ENCODE results near the gene NME7. TPM values are rescaled to one million over a fixed set of nuclear protein-coding genes. Genes with fewer than 3 reads are reported as not detected.
"Not testable (repeated sequence)": the region's sequence is repeated elsewhere in the genome, so short reads cannot be mapped to it uniquely, and the experiment has no call there.

Gene NME7
- total RNA-seq, 2 donors from 2014 or later: 4.1 to 4.8 TPM

DNA sequence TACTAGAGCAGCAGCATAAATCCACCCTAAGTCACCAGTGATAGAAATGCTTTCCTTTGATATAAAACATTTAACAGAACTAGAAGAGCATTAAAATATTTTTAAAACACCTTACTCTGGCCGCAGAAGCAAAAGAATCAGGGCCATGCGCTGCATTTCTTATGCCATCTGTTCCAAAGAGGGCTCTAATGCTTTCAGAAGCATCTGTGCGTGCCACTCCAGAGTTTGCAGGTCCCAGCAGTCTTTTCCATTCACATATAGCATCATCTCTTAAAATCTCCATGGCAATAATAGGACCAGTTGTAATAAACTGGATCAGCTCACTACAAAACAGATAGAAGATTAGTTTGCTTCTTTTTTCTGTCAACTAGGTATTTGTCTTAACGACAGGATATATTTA, 69.2 kb downstream of the NME7 start:
- intact Hi-C loops (cut with DNase I): no loop called here
- no peak for DNase-seq
- H3K4me3 ChIP-seq: no peak overlapping the region
- H3K36me3 ChIP-seq: no peaks in the 10 kb centered on the region
- H3K9me3 ChIP-seq: no peaks in the 10 kb centered on the region
- no peak overlapping the region for H3K27ac ChIP-seq
- no peaks in the 10 kb centered on the region for H3K27me3 ChIP-seq
- no peaks in the 10 kb centered on the region for H3K4me1 ChIP-seq
- TF ChIP-seq, protein P1, sequence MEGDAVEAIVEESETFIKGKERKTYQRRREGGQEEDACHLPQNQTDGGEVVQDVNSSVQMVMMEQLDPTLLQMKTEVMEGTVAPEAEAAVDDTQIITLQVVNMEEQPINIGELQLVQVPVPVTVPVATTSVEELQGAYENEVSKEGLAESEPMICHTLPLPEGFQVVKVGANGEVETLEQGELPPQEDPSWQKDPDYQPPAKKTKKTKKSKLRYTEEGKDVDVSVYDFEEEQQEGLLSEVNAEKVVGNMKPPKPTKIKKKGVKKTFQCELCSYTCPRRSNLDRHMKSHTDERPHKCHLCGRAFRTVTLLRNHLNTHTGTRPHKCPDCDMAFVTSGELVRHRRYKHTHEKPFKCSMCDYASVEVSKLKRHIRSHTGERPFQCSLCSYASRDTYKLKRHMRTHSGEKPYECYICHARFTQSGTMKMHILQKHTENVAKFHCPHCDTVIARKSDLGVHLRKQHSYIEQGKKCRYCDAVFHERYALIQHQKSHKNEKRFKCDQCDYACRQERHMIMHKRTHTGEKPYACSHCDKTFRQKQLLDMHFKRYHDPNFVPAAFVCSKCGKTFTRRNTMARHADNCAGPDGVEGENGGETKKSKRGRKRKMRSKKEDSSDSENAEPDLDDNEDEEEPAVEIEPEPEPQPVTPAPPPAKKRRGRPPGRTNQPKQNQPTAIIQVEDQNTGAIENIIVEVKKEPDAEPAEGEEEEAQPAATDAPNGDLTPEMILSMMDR (IDR thresholded peaks at IDR 0.05): no peak
- no peak overlapping the region for H3K9ac ChIP-seq (ENCODE audit: low read depth in 2 of 2, low read length in 2 of 2)

DNA sequence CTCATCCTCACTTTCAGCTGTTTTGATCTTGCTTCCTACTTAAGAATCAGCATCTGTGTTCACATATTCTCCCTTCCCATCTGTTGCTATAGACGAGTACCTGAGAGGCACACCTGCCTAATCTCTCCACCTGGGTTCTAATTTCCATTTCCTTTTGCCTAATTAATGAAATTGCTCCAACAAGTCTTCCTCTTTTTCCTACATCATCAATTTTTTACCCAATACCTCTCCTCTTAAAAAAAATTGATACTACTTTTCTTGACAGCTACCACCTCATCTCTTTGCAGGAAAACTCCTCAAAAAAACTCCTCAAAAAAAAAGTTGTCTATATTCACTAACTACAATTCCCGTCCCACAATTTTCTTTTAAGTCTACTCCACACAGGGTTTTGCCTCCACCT, 71.8 kb downstream of the NME7 start:
- no peak overlapping the region for H3K9ac ChIP-seq (ENCODE audit: low read depth in 2 of 2, low read length in 2 of 2)
- no peaks in the 10 kb centered on the region for H3K9me3 ChIP-seq
- no peaks in the 10 kb centered on the region for H3K27me3 ChIP-seq
- intact Hi-C loops (cut with DNase I): no loop called here
- no peak overlapping the region for H3K27ac ChIP-seq
- DNase-seq: no peak
- H3K4me3 ChIP-seq: no peak overlapping the region
- H3K36me3 ChIP-seq: no peaks in the 10 kb centered on the region
- no peaks in the 10 kb centered on the region for H3K4me1 ChIP-seq
- TF ChIP-seq, protein P1 (IDR thresholded peaks at IDR 0.05): no peak

DNA sequence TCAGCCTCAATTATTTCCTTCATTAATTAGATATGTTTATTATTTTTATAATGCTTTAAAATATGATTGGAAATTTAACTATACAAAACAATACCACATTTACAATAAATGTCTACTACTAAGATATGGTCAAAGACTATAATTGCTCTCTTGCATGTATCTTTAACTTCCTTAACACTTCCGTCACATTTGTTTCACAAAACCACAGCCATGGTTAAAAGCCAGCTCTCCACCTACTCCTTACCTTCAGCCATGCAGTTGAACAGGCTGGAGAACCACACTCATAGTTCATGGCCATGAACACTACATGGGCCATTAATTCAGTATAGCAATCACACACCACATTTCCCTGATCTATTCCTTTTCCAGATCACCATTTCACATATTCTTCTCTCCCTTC, 72.2 kb downstream of the NME7 start:
- intact Hi-C loops (cut with DNase I): no loop called here
- DNase-seq: no peak
- TF ChIP-seq, protein P1 (IDR thresholded peaks at IDR 0.05): no peak

DNA sequence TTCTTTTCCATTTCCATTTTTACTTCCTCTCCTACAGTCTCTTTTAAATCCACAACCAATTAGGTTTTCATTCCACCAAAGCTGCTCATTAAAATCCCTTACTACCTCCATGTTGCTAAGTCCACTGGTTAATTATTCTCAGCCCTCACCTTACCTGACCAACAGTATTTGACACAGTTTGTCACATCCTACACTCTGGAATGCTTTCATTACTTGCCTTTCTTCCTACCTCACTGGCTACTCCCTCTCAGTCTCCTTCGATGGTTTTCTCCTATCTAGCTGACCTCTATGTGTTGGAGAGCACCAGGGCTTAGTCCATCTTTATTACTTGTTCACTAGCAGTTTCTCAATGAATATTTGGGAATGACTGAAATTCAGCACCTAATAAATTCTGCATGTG, 78.6 kb downstream of the NME7 start:
- intact Hi-C loops (cut with DNase I): no loop called here
- H3K36me3 ChIP-seq: no peaks in the 10 kb centered on the region
- TF ChIP-seq, protein P1 (IDR thresholded peaks at IDR 0.05): no peak
- H3K4me3 ChIP-seq: no peak overlapping the region
- no peak overlapping the region for H3K9ac ChIP-seq (ENCODE audit: low read depth in 2 of 2, low read length in 2 of 2)
- H3K27me3 ChIP-seq: no peaks in the 10 kb centered on the region
- no peaks in the 10 kb centered on the region for H3K9me3 ChIP-seq
- no peak overlapping the region for H3K27ac ChIP-seq
- no peak for DNase-seq
- H3K4me1 ChIP-seq: no peaks in the 10 kb centered on the region

More for the DNA sequence above, 72.2 kb downstream of the NME7 start:
- Histone ChIP-seq H3K4me3 (no peak overlapping the region), H3K4me1 (no peaks in the 10 kb centered on the region), H3K36me3 (no peaks in the 10 kb centered on the region), H3K27me3 (no peaks in the 10 kb centered on the region), H3K9me3 (no peaks in the 10 kb centered on the region), H3K9ac (ENCODE audit: low read depth in 2 of 2, low read length in 2 of 2) (no peak overlapping the region), H3K27ac (no peak overlapping the region)

DNA sequence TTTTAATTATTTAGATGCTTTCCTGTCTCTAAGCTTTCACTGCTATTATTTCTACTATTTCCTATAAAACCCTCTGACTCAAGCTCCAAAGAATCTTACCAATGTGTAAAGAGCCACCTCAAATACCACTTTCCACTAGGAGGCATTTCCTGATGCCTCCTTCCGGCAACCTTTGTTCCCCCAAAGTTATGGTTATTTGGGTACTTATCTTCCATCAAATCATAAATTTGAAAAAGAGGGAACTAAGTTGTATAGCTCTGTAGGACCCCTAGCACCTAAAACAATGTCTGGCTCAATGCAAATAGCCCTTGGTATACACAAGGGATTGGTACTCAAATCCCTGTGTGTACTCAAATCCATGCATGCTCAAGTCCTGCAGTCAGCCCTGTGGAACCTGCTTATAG, 79.6 kb downstream of the NME7 start:
- Histone ChIP-seq H3K27ac (no peak overlapping the region), H3K9me3 (no peaks in the 10 kb centered on the region), H3K4me3 (no peak overlapping the region), H3K27me3 (no peaks in the 10 kb centered on the region), H3K4me1 (no peaks in the 10 kb centered on the region), H3K36me3 (no peaks in the 10 kb centered on the region), H3K9ac (ENCODE audit: low read depth in 2 of 2, low read length in 2 of 2) (no peak overlapping the region)
- no peak for DNase-seq
- intact Hi-C loops (cut with DNase I): no loop called here
- TF ChIP-seq, protein P1 (IDR thresholded peaks at IDR 0.05): no peak

DNA sequence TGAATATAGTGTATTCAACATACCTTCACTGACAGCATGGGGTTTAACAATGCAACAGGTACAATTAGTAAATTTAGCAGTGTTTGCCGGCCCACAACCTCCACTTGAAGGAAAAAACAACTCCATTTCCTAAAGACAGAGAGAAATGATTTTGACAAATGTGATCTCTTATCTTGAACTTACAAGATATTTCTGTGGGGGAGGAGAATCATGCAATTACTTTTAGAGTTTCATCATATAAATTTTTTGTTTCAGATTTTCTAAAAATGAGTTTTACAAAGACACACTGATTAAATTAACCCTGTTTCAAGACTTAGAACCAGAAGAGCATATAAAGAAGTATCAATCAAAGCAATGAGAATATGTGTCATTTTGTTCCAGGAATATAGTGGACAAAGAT, 80.3 kb downstream of the NME7 start:
- H3K36me3 ChIP-seq: no peaks in the 10 kb centered on the region
- H3K4me3 ChIP-seq: no peak overlapping the region
- no peaks in the 10 kb centered on the region for H3K9me3 ChIP-seq
- H3K27me3 ChIP-seq: no peaks in the 10 kb centered on the region
- H3K4me1 ChIP-seq: no peaks in the 10 kb centered on the region
- no peak for DNase-seq
- H3K27ac ChIP-seq: no peak overlapping the region
- TF ChIP-seq, protein P1 (IDR thresholded peaks at IDR 0.05): no peak
- H3K9ac ChIP-seq (ENCODE audit: low read depth in 2 of 2, low read length in 2 of 2): no peak overlapping the region
- intact Hi-C loops (cut with DNase I): no loop called here

DNA sequence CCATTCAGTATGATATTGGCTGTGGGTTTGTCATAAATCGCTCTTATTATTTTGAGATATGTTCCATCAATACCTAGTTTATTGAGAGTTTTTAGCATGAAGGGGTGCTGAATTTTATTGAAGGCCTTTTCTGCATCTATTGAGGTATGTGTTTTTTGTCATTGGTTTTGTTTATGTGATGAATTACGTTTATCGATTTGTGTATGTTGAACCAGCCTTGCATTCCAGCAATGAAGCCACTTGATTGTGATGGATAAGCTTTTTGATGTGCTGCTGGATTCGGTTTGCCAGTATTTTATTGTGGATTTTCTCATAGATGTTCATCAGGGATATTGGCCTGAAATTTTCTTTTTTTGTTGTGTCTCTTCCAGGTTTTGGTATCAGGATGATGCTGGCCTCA, 86.0 kb downstream of the NME7 start:
- H3K9ac ChIP-seq (ENCODE audit: low read depth in 2 of 2, low read length in 2 of 2); DNase-seq; H3K9me3 ChIP-seq; H3K4me1 ChIP-seq; H3K27me3 ChIP-seq; H3K36me3 ChIP-seq; intact Hi-C loops (cut with DNase I); H3K4me3 ChIP-seq; H3K27ac ChIP-seq: not testable (repeated sequence)
